ENCODE results near the gene HAPLN3.

- no peak for TF ChIP-seq CTCF (IDR thresholded peaks at IDR 0.05)
- no peak for TF ChIP-seq POLR2A (IDR thresholded peaks at IDR 0.05)
These were observed 22.4 kb upstream of the HAPLN3 start for GRCh38 chr15:88917760-88918159.
